GM19043 (cell line): ENCODE results near the gene ALKBH7.

ENCODE experiments used
- ATAC-seq: cut with Tn5 transposase; IDR thresholded peaks from one replicate; pipeline ENCODE4 v1.9.1; 2021; ENCODE audit warnings: low read depth; ENCODE audit not compliant: unreplicated experiment

ALKBH7 gene

GRCh38 chr19:6362351-6362801 is 10.2 kb upstream of the ALKBH7 start:
- no peak for ATAC-seq

GRCh38 chr19:6364353-6364752 is 8.2 kb upstream of the ALKBH7 start:
- no peak for ATAC-seq

GRCh38 chr19:6373096-6373812 is 660 bp downstream of the ALKBH7 start:
- peak; percentile 38 for ATAC-seq

GRCh38 chr19:6373813-6374108 is 1.2 kb downstream of the ALKBH7 start:
- no peak for ATAC-seq

GRCh38 chr19:6374161-6374709 is 1.6 kb downstream of the ALKBH7 start:
- ATAC-seq, result no peak

GRCh38 chr19:6374711-6375410 is 2.3 kb downstream of the ALKBH7 start:
- no peak for ATAC-seq

GRCh38 chr19:6375411-6376010 is 2.9 kb downstream of the ALKBH7 start, which contains the start of gene PSPN:
Gene PSPN (minus strand): TSS chr19:6375933. CDS start chr19:6375849, 84 bp downstream.
- ATAC-seq, result no peak

GRCh38 chr19:6376512-6377190 is 4.1 kb downstream of the ALKBH7 start:
- no peak for ATAC-seq

- ATAC-seq, result no peak
Measured at GRCh38 chr19:6378041-6378440, 5.4 kb downstream of the ALKBH7 start.

GRCh38 chr19:6378486-6378885 is 5.9 kb downstream of the ALKBH7 start:
- ATAC-seq, result no peak

- ATAC-seq, result no peak
Measured at GRCh38 chr19:6379744-6380143, 7.2 kb downstream of the ALKBH7 start.

GRCh38 chr19:6381030-6381750 is 8.6 kb downstream of the ALKBH7 start:
- no peak for ATAC-seq

GRCh38 chr19:6383188-6383587 is 10.6 kb downstream of the ALKBH7 start:
- no peak for ATAC-seq

- no peak for ATAC-seq
Measured at GRCh38 chr19:6384381-6384780, 11.8 kb downstream of the ALKBH7 start.

GRCh38 chr19:6387372-6387771 is 14.8 kb downstream of the ALKBH7 start:
- ATAC-seq, result no peak

GRCh38 chr19:6392221-6393073 is 19.9 kb downstream of the ALKBH7 start:
- no peak for ATAC-seq

- ATAC-seq, result peak; percentile 70
Measured at GRCh38 chr19:6393074-6393982, 20.7 kb downstream of the ALKBH7 start, which contains the start of gene GTF2F1. Gene GTF2F1 (minus strand): TSS chr19:6393164. CDS start chr19:6392995, 169 bp downstream.

- no peak for ATAC-seq
Measured at GRCh38 chr19:6393983-6394412, 21.4 kb downstream of the ALKBH7 start.
